GM18909 (cell line): Measurements from ENCODE around the gene ELOB.

Experiments
- ATAC-seq: cut with Tn5 transposase; IDR thresholded peaks from one replicate; pipeline ENCODE4 v1.9.1; 2021; ENCODE audit warnings: mild to moderate bottlenecking; ENCODE audit not compliant: unreplicated experiment, poor library complexity

The ELOB gene

DNA sequence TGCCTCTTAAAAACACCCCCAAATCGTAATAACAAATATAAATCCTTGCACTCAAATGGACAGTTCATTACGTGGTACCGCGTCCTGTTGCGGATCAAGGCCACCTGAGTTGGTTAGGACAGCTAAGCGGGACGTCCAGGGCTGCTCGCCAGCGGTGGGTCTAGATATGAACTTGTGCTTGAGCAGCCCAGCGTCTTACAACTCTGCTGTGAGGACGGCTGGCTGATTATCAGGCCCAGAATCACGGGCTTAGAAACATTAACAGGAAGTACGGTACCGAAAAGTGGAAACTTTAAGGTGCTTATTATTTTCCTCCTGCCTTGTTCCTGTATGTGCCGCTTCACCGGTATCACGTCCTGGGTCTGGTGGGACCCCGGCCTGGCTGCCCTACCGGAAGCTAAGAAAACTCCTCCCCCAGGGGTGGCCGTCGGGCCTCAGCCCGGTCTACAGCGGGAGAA is 25.5 kb downstream of the ELOB start:
- peak; percentile 29 for ATAC-seq

DNA sequence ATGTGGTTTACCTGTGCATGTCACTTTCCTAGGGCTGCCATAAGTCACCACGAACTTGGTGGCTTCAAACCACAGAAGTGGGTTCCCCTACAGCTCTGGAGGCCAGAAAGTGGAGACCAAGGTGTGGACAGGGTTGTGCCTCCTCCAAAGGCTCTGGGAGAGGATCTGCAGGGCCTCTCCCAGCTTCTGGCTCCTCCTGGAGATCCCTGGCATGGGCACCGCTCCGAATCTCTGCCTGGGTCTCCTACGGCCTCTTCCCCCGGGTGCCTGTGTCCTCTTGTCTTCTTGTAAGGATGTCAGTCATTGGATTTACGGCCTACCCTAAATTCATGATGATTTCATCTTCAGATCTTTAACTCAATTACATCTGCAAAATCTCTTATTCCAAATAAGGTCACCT is 27.1 kb downstream of the ELOB start:
- ATAC-seq, result no peak

DNA sequence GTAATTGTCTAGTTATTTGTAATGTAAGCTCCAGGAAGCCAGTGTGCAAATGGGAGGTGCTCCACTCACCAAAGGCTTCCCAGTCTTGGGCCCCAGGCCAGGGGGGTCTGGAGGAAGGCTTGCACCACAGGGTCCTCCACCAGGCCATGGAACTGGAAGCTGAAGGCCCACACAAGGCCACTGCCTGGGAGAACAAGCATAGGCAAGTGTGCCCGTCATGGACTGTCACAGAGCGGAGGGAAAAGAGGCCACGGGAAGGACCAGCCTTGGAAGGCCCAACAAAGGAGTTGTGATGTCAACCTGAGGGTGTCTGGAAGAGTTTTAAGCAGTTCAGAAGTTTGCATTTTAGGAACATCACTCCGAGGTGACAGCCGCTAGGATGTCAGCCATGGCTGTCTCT is 27.6 kb downstream of the ELOB start:
- ATAC-seq, result no peak

DNA sequence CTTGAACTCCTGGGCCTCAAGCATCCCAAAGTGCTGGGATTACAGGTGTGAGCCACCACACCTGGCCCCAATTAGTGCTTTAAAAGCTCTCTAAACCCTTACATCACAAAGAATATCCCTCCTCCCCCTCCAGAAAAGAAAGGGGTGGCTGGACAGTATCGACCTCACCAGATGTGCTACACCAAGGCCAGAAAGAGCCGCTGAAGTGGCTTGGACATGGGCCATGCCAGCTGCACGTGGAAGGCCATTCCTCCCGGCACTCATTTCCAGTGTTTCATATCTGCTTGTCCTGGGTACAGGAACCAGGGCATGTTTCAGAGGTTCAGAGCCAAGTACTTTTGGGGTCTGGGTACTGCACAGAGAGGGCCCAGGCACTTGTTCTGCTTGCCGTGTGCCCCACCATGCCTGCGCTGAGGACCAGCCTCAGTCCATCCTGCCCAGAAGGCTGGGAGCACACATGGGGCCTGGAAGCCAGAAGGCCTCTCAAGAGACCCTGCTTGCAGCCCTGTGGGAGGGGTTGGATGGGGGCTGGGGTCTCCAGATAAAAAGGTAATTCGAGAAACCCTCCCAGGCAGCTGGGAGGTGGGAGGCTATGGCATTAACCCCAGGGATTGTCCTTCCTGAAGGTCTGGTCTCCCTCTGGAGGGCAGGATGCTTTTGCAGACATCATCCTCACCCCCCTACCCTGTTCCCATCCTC is 28.2 kb downstream of the ELOB start:
- ATAC-seq, result no peak

DNA sequence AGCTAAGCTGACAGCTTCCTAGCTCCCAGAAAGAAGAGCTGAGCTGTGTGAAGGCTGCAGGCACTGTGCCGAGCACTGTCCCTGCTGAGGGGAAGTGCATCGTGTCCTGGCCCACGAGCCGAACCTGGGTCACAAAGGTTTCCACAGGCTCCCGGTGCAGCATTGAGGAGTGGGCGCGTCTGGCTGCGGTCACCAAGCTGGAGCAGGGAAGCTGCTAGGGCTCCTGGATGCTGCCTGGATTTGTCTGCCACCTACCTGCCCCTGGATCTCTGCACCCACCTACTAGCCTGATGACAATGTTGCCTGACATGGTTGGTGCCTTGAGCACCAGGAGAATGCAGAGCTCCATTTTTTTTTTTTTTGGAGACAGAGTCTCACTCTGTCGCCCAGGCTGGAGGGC is 31.1 kb downstream of the ELOB start:
- no peak for ATAC-seq

DNA sequence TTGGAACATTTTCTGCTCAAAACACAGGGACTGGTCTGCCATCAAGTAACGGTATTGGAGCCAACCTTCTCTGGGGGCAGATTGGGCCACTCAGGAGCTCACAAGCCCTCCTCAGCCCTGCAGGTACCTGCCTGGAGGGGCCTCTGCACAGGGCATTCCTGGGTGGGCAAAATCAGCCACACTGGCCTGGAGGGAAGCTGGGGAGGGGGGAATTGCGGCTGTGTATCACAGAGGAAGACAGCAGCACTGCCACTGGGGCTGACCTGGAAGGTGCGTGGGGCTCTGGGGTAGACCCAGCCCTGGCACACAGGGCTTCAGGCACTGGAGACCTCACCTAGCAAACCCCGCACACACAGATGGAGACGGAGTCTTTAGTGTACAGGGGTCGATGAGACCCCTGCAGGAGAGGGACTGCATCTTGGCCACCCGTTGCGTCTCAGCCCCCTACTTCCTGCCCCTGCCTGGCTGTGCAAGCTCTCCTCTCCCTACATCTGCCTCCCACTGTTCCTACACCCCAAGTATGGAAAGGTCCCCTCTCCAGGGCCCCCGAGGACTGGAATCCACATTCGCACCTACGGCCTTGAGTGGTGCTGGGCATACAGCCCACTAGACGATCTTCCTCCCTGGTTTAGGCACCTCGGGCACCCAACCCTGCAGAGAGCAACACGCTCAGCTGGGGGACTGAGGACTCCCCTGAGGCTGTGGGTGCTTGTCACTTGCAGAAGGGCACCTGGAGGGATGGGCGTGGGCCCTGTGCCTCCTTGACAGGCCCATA is 31.8 kb downstream of the ELOB start:
- no peak for ATAC-seq

DNA sequence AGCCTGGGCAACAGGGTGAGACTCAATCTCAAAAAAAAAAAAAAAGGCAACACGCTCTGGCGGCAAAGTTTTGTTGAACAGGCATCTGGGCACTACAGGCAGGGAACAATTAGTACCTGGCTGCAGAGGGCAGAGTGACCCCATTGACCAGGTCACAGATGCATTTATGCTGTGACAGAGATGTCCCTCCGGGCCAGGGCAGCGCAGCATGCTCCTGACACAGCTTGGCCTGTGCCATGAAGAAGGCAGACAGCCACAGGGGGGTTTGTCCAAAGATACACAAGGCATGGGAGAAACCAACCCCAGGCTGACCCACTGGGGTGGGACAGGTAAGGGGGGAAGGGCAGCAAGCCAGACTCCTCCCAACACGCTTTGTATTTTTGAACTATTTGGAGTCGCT is 32.4 kb downstream of the ELOB start:
- ATAC-seq, result no peak

DNA sequence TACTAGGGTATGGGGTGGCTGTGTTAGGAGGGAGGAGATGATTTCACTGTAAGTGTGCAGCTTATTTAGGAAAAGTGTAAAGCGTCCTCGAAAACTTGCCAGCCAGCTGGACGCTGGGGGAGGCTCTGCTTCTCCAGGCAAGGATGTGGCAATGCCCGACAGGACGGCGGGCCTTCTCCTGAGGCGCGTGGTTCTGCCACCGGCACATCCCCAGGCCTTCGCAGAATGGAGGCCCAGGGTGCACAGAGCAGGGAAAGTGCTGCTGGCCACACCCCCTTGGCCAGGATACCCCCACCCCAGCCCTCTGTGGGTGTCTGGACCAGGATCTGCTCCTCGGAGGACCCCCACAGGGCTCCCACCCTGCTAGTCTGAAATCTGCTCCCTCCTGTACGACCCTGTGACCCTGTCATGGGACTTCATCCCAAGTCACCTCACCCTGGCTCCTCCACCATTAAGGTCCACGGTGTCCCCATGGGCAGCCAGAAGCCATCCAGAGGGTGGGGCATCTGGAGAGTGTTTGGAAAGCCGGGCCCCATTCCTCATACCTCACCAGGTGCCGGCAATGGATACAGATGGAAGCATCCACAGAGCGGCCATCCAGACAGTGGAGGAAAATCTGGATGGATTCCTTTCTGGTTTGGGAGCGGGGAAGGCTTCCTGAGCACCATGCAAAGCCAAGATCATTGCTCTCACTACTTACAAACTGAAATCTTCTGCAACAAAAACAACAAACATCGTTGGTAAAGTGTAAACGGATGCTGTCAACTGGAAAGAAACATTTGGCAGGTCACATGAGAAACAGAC is 33.9 kb downstream of the ELOB start:
- ATAC-seq, result no peak

DNA sequence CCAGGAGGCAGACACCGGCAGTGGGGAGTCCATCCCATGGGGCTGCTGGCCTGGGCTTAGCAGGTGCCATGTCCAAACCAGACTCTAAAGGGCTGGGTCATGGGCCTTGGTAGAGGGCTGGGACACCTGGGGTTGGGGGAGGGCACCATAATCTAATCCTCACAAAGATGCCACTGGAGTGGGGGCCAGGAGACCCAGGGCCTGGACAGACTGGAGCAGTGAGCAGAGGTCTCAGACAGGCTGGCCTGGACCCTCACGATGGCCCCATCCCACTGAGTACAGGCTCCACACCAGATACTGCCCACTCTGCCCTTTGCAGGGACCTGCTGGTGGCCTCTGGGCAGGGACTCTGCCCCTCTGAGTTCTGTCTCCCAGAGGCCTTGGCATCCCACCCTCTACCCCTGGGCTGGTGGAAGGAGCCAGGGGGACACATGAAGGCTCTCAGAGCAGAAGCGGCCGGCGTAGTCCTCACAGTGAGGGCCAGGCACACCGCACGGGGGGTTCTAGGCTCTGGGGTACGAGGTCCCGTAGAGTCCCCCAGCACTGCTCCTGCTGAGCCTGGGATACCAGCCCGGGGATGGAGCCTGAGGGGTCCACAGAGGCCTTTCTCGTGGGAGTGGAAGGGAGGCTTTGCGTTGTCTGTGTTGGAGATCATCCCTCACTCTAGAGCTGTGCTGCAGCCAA is 34.6 kb downstream of the ELOB start:
- no peak for ATAC-seq

DNA sequence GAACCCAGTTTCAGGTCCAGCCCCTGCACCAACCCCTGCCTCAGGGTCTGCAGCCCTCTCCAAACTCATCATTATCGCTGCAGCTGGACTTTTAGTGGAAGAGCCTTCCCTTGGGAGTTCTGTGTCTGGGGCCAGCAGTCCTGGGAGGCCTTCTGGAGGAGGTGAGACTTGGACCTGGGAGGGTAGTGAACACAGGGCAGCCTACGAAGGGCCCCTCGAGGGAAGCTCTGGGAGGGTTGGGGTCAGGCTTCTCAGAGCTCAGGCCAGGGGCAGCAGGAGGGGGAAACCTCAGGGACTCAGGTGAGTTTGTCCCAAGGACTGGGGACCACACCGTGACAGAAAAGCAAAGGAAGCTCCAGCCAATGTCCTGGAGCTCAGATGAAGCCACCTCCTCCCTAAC is 35.9 kb downstream of the ELOB start:
- ATAC-seq, result no peak

DNA sequence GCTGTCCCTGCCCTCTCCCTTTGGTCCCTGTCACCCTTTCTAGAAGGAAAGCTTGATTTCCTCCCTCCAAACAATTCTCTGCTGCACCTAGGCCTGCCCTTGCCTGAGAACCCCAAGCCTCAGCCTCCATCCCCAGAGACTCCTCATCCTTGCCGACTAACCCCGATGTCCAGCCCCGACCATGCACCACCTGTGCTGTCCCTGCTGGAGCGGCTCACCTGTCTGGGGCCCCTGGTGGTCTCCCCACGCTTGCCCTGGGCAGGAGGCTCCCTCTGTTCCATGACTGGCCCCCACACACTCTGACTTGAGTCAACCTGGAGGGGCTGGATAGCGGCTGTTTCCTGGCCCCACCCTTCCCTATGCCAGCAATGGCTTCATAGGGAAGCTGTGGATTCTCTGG is 36.6 kb downstream of the ELOB start:
- no peak for ATAC-seq

DNA sequence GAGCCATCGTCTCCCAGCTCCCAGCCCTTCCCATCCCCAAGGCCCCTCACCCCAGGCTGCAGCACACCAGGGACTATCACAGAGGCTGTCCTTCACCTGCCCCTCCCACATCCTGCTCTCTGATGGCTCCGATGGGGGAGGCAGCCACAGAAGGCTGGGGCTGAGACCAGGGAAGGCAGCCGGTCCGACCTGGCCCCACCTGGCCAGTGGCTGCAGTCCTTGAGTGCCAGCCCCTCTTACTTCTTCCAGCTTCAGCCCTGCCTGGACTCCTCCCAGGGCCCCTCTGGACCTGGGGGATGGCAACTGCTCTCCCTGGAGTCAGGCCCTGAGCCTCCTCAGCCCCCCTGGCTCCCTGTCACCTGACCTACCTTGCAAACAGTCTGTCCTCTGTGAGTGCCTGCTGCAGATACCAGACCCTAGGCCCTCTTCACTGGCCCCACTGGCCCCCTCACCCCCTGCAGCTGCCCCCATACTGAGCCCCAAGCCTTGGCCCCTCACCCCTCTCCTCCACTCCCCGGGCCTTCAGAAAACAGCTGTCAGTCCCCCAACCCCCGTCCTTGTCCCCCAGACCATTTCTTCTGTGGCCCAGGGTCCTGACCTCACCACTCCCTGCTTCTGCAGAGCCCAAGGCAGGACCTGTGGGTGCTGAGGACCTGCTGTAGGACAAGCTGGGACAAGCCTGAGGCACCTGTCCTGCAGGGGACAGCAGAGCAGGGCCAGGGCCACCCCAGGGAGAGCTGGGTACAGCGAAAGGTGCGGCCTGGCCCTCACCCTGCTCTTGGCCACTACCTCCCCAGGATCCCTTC is 37.3 kb downstream of the ELOB start:
- no peak for ATAC-seq

DNA sequence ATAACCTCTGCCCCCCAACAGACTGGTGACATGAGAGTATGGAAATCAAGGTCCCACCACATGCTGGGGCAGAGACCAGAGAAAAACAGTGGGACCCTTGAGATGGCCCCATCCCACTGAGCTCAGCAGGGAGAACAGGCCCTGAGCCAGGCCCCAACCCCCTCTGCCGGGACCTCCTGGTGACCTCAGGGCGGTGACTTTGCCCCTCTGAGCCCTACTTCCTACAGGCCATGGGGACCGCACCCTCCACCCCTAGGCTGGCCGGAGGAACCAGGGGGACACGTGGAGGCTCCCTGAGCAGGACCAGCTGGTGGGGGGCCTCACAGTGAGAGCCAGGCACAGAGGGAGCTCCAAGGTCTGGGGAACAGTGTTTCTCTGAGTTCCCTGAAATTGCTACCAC is 38.5 kb downstream of the ELOB start:
- ATAC-seq, result no peak

DNA sequence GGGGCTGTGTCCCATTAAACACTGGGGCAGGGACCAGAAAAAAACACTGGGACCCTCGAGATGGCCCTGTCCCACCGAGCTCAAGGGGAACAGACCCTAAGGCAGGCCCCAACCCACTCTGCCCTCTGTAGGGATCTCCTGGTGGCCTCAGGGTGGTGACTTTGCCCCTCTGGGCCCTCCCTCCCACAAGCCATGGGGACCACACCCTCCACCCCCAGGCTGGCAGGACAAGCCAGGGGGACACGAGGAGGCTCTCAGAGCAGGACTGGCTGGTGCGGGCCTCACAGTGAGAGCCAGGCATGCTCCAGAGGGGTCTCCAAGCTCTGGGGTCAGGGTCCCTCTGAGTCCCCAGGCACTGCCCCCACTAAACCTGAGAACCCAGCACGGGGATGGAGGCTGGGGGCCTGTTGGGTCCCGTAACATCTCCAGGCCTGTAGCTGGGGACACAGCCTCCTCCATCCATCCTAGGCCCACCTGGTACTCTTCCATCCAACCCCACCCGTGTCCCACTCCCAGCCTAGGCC is 39.1 kb downstream of the ELOB start:
- ATAC-seq, result no peak

DNA sequence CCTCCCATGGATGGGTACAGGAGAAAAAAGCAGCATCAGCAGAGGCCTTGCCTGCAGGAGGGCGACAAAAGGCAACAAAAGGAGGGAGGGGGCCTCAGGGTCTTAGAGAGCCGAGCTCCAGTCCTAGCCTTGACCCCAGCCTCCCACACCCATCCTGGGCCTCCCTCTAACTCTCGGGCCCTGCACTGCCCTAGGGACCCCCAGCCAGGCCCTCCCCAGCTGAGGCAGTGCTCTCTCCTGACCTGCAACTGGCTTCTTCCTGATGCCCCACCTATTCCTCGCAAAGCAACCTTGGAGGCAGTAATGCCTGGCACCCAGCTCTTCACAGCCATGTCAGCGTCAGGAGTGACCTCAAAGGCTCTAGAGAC is 39.9 kb downstream of the ELOB start:
- ATAC-seq, result no peak

DNA sequence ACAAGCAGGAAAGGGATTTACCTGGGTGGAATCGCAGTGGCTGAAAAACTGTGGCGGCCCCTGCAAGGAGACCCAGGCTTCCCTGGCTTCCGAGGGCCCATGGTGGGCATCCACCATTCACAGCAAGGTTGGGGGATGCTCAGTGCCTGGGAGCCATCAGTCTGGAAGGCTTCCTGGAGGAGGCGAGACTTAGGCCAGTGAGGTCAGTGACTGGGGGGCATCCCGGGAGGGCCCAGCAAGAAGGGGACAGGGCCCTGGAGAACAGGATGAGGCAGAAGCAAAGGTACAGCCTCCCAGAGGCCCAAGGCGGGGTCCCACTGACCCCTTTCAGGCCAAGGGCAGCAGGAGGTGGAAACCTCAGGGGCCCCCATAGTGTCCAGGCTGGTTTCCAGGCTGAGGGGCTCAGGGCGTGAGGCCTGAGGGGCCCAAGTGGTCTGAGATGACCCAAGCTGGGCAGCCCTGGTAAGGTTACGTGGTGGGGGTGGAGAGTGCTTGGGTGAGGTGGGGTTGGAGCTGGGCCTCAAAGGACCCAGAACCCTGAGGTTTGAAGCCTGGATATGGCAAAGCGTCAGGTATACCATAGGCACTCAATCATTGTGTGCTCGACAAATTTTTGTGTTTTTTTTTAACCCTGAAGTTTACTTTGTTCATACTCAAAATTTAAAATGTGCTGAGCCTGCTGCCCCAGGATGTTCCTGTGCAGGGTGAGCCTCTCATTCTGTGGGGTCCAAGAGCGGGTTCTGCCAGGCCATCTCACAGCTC is 40.4 kb downstream of the ELOB start:
- ATAC-seq, result no peak

DNA sequence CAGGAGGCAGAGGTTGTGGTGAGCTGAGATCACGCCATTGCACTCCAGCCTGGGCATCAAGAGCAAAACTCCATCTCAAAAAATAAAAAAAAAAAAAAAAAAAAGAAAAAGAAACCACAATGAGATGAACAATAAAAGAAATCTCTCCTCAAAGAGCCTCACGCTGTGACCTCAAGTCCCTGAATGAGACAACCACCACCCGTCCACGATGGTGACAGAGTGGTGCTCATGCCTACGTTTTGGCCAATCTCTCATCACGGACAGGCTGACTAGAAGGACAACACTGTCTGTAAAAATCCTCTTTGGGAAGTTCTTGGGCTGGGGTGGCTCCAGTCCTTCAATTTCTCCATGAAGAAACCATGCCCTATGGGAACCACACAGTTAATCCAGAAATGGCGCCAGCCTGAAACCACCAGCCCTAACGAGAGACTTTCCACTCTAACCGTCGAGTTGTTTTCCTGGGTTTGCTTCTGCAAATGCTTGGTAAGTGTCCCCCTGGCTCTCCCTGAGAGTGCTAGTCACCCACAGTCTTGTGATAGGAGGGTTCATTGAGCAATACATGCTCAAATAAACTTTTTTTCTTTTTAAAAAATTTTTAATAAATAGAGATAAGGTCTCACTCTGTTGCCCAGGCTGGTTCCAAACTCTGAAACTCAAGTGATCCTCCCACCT is 42.1 kb downstream of the ELOB start:
- no peak for ATAC-seq

DNA sequence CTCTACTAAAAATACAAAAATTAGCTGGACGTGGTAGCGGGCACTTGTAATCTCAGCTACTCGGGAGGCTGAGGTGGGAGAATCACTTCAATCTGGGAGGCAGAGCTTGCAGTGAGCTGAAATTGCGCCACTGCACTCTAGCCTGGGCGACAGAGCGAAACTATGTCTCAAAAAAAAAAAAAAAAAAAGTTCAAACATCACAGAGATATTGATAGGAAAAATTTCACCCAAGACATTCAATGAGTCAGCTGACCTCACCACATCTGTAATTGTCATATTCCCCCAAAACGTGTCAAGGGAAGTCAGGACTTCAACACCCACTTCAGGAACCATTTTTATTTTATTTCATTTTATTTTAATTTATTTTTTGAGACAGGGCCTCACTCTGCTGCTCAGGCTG is 49.0 kb downstream of the ELOB start:
- ATAC-seq, result no peak
